Psoas muscle (tissue), 8 donors: ENCODE measurements around the gene DENND2D. TPM values are rescaled to one million over a fixed set of nuclear protein-coding genes. Genes with fewer than 3 reads are reported as not detected.

Source experiments
- ATAC-seq, 4 donors: fragments of 200-7000 bp; cut with Tn5 transposase; one replicate each; pipeline ENCODE4 v1.9.1; 2020; ENCODE audit warnings: moderate library complexity in 3 of 4, mild to moderate bottlenecking in 2 of 4
- DNase-seq, 2 donors: peaks; one replicate each; pipeline ENCODE4 v3.0.0-alpha.2; 2020
- H3K27ac ChIP-seq: fragments of 200-600 bp; one replicate; pipeline ENCODE4 v1.8.0; 2022
- H3K27me3 ChIP-seq, 3 donors: fragments of 200-600 bp in 1 of 3; one replicate each; pipeline versions ENCODE4 v1.6.1 to v1.8.0; 2013 to 2022; ENCODE audit warnings: low read length in 2 of 3, mild to moderate bottlenecking in 2 of 3, moderate library complexity in 1 of 3; ENCODE audit not compliant: insufficient read depth in 3 of 3
- H3K36me3 ChIP-seq, 2 donors: fragments of 200-600 bp in 1 of 2; one replicate each; pipeline versions ENCODE4 v1.6.1 to v1.8.0; 2013 to 2022; ENCODE audit warnings: low read depth in 1 of 2, mild to moderate bottlenecking in 1 of 2, moderate library complexity in 1 of 2; ENCODE audit not compliant: insufficient read depth in 1 of 2
- H3K4me1 ChIP-seq: fragments of 200-600 bp; one replicate; pipeline ENCODE4 v1.8.0; 2022
- H3K4me3 ChIP-seq: fragments of 200-600 bp; one replicate; pipeline ENCODE4 v1.8.0; 2022; ENCODE audit warnings: mild to moderate bottlenecking
- H3K9me3 ChIP-seq: fragments of 200-600 bp; one replicate; pipeline ENCODE4 v1.8.0; 2022
- CTCF ChIP-seq: fragments of 200-600 bp; IDR thresholded peaks from one replicate; pipeline ENCODE4 v1.8.0; 2022; ENCODE audit warnings: antibody characterized with exemption
- WGBS, 3 donors: extraction: QIAGEN DNeasy Blood & Tissue Kit; methylation state at CpG; one replicate each; pipeline versions ENCODE4 v1.1.6 to v1.1.7; 2013; 5-methylcytosine and 5-hydroxymethylcytosine counted together
- intact Hi-C, 2 donors: fragments of 100-400 bp; cut with DNase I; formaldehyde crosslinking; loops; one replicate each; pipeline versions ENCODE4 v1.11.0 to v1.14.2; 2022
- polyA plus RNA-seq, 3 donors: library from polyadenylated mRNA; stranded (reverse); fragments of 200-250 nt; gene quantifications; one replicate each; pipeline ENCODE4 v1.2.3, GENCODE V29; 2013
- total RNA-seq, 4 donors: library from RNA; stranded (reverse); fragmentation: NEBNext Ultra II Directional in 2 of 4; extraction: Animal tissue kit (Norgen Biotek cat#: 25700) in 2 of 4; gene quantifications; one replicate each; pipeline versions ENCODE4 v1.2.1 to v1.2.4, GENCODE V29; 2021 to 2023
- donor health status: healthy with polysubstance abuse.
- donor health status: DM: no; HTN: no; CAD: no; lungs with moderate emphysema.
- donor health status: Bipolar disorder and iron deficiency.
- donor health status: healthy.
- donor health status: DM: yes; HTN: yes; CAD: no.
- donor health status: DM: no; HTN: no; CAD: no.
- donor health status: DM: no; HTN: no; CAD: no.
- donor health status: DM: yes; HTN: yes; CAD: no.

The DENND2D gene
- total and polyA plus RNA-seq, 7 donors, result 0.31 to 2.1 (median 1.2) TPM

GRCh38 chr1:111204983-111205713, 4.7 kb upstream of the DENND2D start:
- intact Hi-C loops, result no loop called here

GRCh38 chr1:111204201-111204982, 3.9 kb upstream of the DENND2D start:
- TF ChIP-seq CTCF, result no peak
- intact Hi-C loops, result no loop called here
- peak overlapping the region; percentile 74 for H3K4me3 ChIP-seq
- no peaks in the 10 kb centered on the region for H3K36me3 ChIP-seq
- ATAC-seq (peak; percentile 47 to 66 (median 61)), DNase-seq (peak; percentile 40 to 65)
- H3K27ac ChIP-seq, result no peak overlapping the region
- no peaks in the 10 kb centered on the region for H3K9me3 ChIP-seq
- H3K27me3 ChIP-seq, result peaks cover 0 to 40% (median 17%) of the 10 kb centered on the region in 3 donors
- peaks cover 4% of the 10 kb centered on the region for H3K4me1 ChIP-seq
- 2 to 3% (median 3%) methylated on average over 56 to 61 of the region's 61 CpGs for WGBS, 3 donors

More at GRCh38 chr1:111204983-111205713, 4.7 kb upstream of the DENND2D start:
- 59 to 60% (median 59%) methylated on average over 9 of the region's 9 CpGs for WGBS, 3 donors
- H3K4me1 ChIP-seq, result peaks cover 4% of the 10 kb centered on the region
- no peaks in the 10 kb centered on the region for H3K9me3 ChIP-seq
- ATAC-seq, result no peak
- H3K27ac ChIP-seq, result no peak overlapping the region
- DNase-seq, result no peak
- H3K4me3 ChIP-seq, result peak overlapping the region; percentile 74
- no peak for TF ChIP-seq CTCF
- H3K36me3 ChIP-seq, result no peaks in the 10 kb centered on the region
- H3K27me3 ChIP-seq, result peaks cover 0 to 40% (median 17%) of the 10 kb centered on the region in 3 donors

- WGBS, 3 donors, result 11 to 18% (median 13%) methylated on average over 20 to 41 of the region's 41 CpGs
- TF ChIP-seq CTCF, result no peak
- Histone ChIP-seq H3K9me3 (no peaks in the 10 kb centered on the region), H3K4me1 (peaks cover 4% of the 10 kb centered on the region), H3K4me3 (peak overlapping the region; percentile 74), H3K27me3 (peaks cover 0 to 40% (median 17%) of the 10 kb centered on the region in 3 donors), H3K27ac (no peak overlapping the region), H3K36me3 (no peaks in the 10 kb centered on the region)
- intact Hi-C loops, result no loop called here
- DNase-seq (peak; percentile 77 to 82), ATAC-seq (peak; percentile 38 to 67 (median 51))
Measured at GRCh38 chr1:111203681-111204200, 3.3 kb upstream of the DENND2D start.

GRCh38 chr1:111202707-111203623, 2.5 kb upstream of the DENND2D start:
- Histone ChIP-seq H3K4me3 (peak overlapping the region; percentile 74), H3K27me3 (peaks cover 0 to 40% (median 17%) of the 10 kb centered on the region in 3 donors), H3K36me3 (no peaks in the 10 kb centered on the region), H3K4me1 (peaks cover 4% of the 10 kb centered on the region), H3K9me3 (no peaks in the 10 kb centered on the region), H3K27ac (no peak overlapping the region)
- no peak for TF ChIP-seq CTCF
- intact Hi-C loops, result no loop called here
- DNase-seq (no peak), ATAC-seq (no peak)
- WGBS, 3 donors, result 82 to 90% (median 83%) methylated on average over 4 of the region's 4 CpGs
